GOT3 (cell line): Measurements from ENCODE around the gene KCNK15.

Experiments
- DNase-seq: peaks from one replicate; lab custom pipeline; 2025; ENCODE audit warnings: mixed read lengths; lab: John Stamatoyannopoulos, UW

KCNK15 gene

GRCh38 chr20:44790638-44791393, 45.2 kb downstream of the KCNK15 start:
- no peak for DNase-seq

- no peak for DNase-seq
Observed at GRCh38 chr20:44792796-44793195, 47.1 kb downstream of the KCNK15 start.

- DNase-seq: no peak
Observed at GRCh38 chr20:44795836-44796235, 50.2 kb downstream of the KCNK15 start.

- no peak for DNase-seq
Observed at GRCh38 chr20:44796311-44796710, 50.6 kb downstream of the KCNK15 start.

GRCh38 chr20:44796758-44797457, 51.2 kb downstream of the KCNK15 start:
- DNase-seq: no peak

- DNase-seq: no peak
Observed at GRCh38 chr20:44799691-44800090, 54.0 kb downstream of the KCNK15 start.

- DNase-seq: no peak
Observed at GRCh38 chr20:44800391-44801046, 54.9 kb downstream of the KCNK15 start.
